HEK293T (cell line): ENCODE data around the gene RALGPS2.

Experiments
- ARNT ChIP-seq: fragments of 450-650 bp; IDR thresholded peaks from 2 replicates; pipeline ENCODE4 v1.6.1; 2017; ENCODE audit warnings: mild to moderate bottlenecking
- BHLHE40 ChIP-seq: fragments of 450-650 bp; IDR thresholded peaks from 2 replicates; pipeline ENCODE4 v1.6.1; 2016; ENCODE audit warnings: mild to moderate bottlenecking, moderate library complexity, borderline replicate concordance
- CTBP1 ChIP-seq: fragments of 450-650 bp; IDR thresholded peaks from 2 replicates; pipeline ENCODE4 v1.6.1; 2016; ENCODE audit warnings: borderline replicate concordance
- ELF4 ChIP-seq: fragments of 450-650 bp; IDR thresholded peaks from 2 replicates; pipeline ENCODE4 v1.6.1; 2017; ENCODE audit warnings: antibody characterized with exemption
- FOXA1 ChIP-seq: fragments of 450-650 bp; IDR thresholded peaks from 2 replicates; pipeline ENCODE4 v1.6.1; 2016; ENCODE audit warnings: mild to moderate bottlenecking
- FOXK2 ChIP-seq: fragments of 450-650 bp; IDR thresholded peaks from 2 replicates; pipeline ENCODE4 v1.6.1; 2016; ENCODE audit warnings: mild to moderate bottlenecking
- FOXM1 ChIP-seq: fragments of 450-650 bp; IDR thresholded peaks from 2 replicates; pipeline ENCODE4 v1.6.1; 2017; ENCODE audit warnings: mild to moderate bottlenecking, borderline replicate concordance
- HDGF ChIP-seq: fragments of 450-650 bp; IDR thresholded peaks from 2 replicates; pipeline ENCODE4 v1.6.1; 2017; ENCODE audit warnings: antibody characterized with exemption, borderline replicate concordance
- NFRKB ChIP-seq: fragments of 450-650 bp; IDR thresholded peaks from 2 replicates; pipeline ENCODE4 v1.6.1; 2016; ENCODE audit warnings: mild to moderate bottlenecking, moderate library complexity
- SP1 ChIP-seq: fragments of 450-650 bp; IDR thresholded peaks from 2 replicates; pipeline ENCODE4 v1.6.1; 2017
- SUZ12 ChIP-seq: fragments of 450-650 bp; IDR thresholded peaks from 2 replicates; pipeline ENCODE4 v1.6.1; 2016; ENCODE audit warnings: mild to moderate bottlenecking
- TARDBP ChIP-seq: fragments of 450-650 bp; IDR thresholded peaks from 2 replicates; pipeline ENCODE4 v1.6.1; 2016
- TF ChIP-seq, protein P1 (sequence below): fragments of 450-650 bp; IDR thresholded peaks from 2 replicates; pipeline ENCODE4 v1.6.1; 2016

DNA sequence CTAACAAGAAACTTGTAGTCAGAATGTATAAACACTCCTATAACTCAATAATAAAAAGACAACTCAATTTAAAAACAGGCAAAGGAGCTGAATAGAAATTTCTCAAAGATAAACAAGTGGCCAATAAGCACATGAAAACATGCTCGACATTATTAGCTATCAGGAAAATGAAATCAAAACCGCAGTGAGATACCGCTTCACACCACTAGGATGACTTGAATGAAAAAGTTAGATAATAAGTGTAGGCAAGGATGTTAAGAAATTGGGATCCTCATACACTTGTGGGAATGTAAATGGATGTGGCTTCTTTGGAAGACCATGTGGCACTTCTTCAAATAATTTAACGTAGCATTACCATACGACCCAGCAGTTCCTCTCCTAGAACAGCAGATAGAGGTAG is 8.9 kb downstream of the RALGPS2 start:
- TF ChIP-seq TARDBP (no peak), SUZ12 (no peak), FOXA1 (no peak), CTBP1 (no peak), SP1 (no peak), FOXM1 (no peak), ARNT (no peak), ELF4 (no peak), FOXK2 (no peak), NFRKB (no peak), BHLHE40 (no peak), HDGF (no peak)
- TF ChIP-seq, protein P1, sequence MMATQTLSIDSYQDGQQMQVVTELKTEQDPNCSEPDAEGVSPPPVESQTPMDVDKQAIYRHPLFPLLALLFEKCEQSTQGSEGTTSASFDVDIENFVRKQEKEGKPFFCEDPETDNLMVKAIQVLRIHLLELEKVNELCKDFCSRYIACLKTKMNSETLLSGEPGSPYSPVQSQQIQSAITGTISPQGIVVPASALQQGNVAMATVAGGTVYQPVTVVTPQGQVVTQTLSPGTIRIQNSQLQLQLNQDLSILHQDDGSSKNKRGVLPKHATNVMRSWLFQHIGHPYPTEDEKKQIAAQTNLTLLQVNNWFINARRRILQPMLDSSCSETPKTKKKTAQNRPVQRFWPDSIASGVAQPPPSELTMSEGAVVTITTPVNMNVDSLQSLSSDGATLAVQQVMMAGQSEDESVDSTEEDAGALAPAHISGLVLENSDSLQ = no peak
